Suprapubic skin (tissue), 4 donors: Measurements from ENCODE around the gene NR3C2.

Experiments used
- POLR2A ChIP-seq, 2 donors: fragments of 450-650 bp; IDR thresholded peaks; one replicate each; pipeline ENCODE4 v1.6.1; 2017; ENCODE audit warnings: antibody characterized with exemption in 2 of 2, mild to moderate bottlenecking in 2 of 2, moderate library complexity in 2 of 2
- POLR2AphosphoS5 ChIP-seq, 3 donors: sonication (generic); formaldehyde crosslinking; IDR thresholded peaks; one replicate each; pipeline ENCODE4 v1.6.1; 2017; ENCODE audit warnings: antibody characterized with exemption in 3 of 3
- TF ChIP-seq, protein P1 (sequence below), 2 donors: fragments of 200-600 bp in 1 of 2; fragments of 450-650 bp in 1 of 2; sonication (generic) in 1 of 2; IDR thresholded peaks; one replicate each; pipeline ENCODE4 v1.5.1; 2016 to 2019; ENCODE audit warnings: antibody characterized with exemption in 2 of 2, mild to moderate bottlenecking in 1 of 2, moderate library complexity in 1 of 2

DNA sequence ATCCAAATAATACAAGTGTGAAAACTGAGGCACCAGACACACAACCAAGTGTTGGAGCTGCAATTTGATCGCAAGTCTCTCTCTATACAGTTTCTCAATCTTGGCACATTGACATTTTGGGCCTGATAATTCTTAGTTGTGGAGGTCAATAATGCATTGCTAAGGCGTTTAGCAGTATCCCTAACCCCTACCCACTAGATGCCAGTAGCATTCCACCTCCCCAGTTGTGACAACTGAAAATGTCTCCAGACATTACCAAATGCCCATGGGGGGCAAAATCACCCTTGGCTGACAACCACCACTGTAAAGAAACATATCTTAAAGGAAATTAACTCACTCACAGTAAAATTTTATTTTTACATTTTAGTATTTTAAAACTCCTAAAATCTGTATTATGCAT, 4.2 kb downstream of the NR3C2 start:
- no peak for TF ChIP-seq POLR2AphosphoS5 (IDR thresholded peaks at IDR 0.05)
- TF ChIP-seq, protein P1, sequence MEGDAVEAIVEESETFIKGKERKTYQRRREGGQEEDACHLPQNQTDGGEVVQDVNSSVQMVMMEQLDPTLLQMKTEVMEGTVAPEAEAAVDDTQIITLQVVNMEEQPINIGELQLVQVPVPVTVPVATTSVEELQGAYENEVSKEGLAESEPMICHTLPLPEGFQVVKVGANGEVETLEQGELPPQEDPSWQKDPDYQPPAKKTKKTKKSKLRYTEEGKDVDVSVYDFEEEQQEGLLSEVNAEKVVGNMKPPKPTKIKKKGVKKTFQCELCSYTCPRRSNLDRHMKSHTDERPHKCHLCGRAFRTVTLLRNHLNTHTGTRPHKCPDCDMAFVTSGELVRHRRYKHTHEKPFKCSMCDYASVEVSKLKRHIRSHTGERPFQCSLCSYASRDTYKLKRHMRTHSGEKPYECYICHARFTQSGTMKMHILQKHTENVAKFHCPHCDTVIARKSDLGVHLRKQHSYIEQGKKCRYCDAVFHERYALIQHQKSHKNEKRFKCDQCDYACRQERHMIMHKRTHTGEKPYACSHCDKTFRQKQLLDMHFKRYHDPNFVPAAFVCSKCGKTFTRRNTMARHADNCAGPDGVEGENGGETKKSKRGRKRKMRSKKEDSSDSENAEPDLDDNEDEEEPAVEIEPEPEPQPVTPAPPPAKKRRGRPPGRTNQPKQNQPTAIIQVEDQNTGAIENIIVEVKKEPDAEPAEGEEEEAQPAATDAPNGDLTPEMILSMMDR (IDR thresholded peaks at IDR 0.05) = no peak
- no peak for TF ChIP-seq POLR2A (IDR thresholded peaks at IDR 0.05)
